ENCODE data around the gene SPNS2.
A peak's percentile ranks its signal among the peaks of the same experiment; 100 is the strongest.

Gene SPNS2

GRCh38 chr17:4539025-4539424 lies 40.3 kb downstream of the SPNS2 start:
- peak; percentile 13 for DNase-seq

- DNase-seq = no peak
Observed at GRCh38 chr17:4539576-4540223, 41.0 kb downstream of the SPNS2 start.

- peak; percentile 26 for DNase-seq
Observed at GRCh38 chr17:4540224-4540651, 41.6 kb downstream of the SPNS2 start.

GRCh38 chr17:4540687-4541327 lies 42.1 kb downstream of the SPNS2 start:
- DNase-seq = no peak

GRCh38 chr17:4541328-4542002 lies 42.8 kb downstream of the SPNS2 start:
- no peak for DNase-seq

GRCh38 chr17:4542003-4542725 lies 43.5 kb downstream of the SPNS2 start:
- DNase-seq = no peak

- DNase-seq = no peak
Observed at GRCh38 chr17:4542726-4543191, 44.1 kb downstream of the SPNS2 start.

- DNase-seq = no peak
Observed at GRCh38 chr17:4543557-4544026, 44.9 kb downstream of the SPNS2 start.

- DNase-seq = no peak
Observed at GRCh38 chr17:4544135-4544950, 45.7 kb downstream of the SPNS2 start.

- DNase-seq = no peak
Observed at GRCh38 chr17:4544951-4545216, 46.2 kb downstream of the SPNS2 start.

GRCh38 chr17:4545217-4545951 lies 46.7 kb downstream of the SPNS2 start:
- DNase-seq = no peak

- DNase-seq = no peak
Observed at GRCh38 chr17:4547118-4547906, 48.6 kb downstream of the SPNS2 start.

GRCh38 chr17:4548061-4548461 lies 49.4 kb downstream of the SPNS2 start:
- DNase-seq = no peak

- no peak for DNase-seq
Observed at GRCh38 chr17:4548721-4549531, 50.2 kb downstream of the SPNS2 start.

GRCh38 chr17:4549781-4550533 lies 51.3 kb downstream of the SPNS2 start:
- no peak for DNase-seq

GRCh38 chr17:4550534-4551039 lies 51.9 kb downstream of the SPNS2 start:
- no peak for DNase-seq

- DNase-seq = no peak
Observed at GRCh38 chr17:4551141-4551540, 52.5 kb downstream of the SPNS2 start.

- no peak for DNase-seq
Observed at GRCh38 chr17:4551796-4552525, 53.3 kb downstream of the SPNS2 start.

Measured in NCI-H1694 treated with DMSO at 0.1 percent for 48 hours (cell line).